Measurements from ENCODE around the gene PTPN3. TPM values are rescaled to one million over a fixed set of nuclear protein-coding genes. Genes with fewer than 3 reads are reported as not detected.

The PTPN3 gene
- total RNA-seq, 1 experiment from 2014 or later, result 25.0 TPM

DNA sequence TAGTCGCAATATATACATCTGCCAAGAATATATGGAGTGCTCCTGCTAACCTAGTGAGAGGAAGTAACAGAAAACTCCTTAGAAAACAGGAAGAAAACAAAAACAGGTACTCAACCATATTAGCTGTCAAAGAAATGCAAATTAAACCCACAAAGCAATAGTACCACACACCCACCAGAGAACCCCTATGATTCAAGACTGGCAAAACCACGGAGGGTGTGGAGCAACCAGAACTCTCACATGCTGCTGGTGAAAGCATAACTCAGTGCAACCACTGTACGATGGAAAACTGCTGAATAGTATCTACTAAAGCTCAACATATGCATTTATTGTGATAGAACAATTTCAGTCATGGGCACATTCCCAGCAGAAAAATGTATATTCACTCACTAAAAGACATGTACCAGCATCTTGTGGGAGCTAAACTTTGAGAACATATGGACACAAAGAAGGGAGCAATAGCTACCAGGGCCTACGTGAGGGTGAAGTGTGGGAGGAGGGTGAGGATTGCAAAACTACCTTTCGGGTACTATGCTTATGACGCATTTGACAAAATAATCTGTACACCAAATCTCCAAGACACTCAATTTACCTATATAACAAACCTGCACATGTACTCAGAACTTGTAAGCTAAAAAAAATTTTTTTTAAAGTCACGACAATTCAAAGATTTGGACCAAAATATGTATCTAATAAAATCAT, 34.0 kb downstream of the PTPN3 start:
- H3K27ac Mint-ChIP-seq (ENCODE audit: unreplicated experiment), result no peak overlapping the region
- CTCF ChIA-PET, result no interaction called here
- H3K4me1 Mint-ChIP-seq (ENCODE audit: low read depth, unreplicated experiment), result peaks cover 19% of the 10 kb centered on the region
- no TSS peak for BruUV-seq (replicated peaks)
- no peaks in the 10 kb centered on the region for H3K27me3 Mint-ChIP-seq (ENCODE audit: unreplicated experiment)
- no peak for DNase-seq
- TF ChIP-seq, protein P1, sequence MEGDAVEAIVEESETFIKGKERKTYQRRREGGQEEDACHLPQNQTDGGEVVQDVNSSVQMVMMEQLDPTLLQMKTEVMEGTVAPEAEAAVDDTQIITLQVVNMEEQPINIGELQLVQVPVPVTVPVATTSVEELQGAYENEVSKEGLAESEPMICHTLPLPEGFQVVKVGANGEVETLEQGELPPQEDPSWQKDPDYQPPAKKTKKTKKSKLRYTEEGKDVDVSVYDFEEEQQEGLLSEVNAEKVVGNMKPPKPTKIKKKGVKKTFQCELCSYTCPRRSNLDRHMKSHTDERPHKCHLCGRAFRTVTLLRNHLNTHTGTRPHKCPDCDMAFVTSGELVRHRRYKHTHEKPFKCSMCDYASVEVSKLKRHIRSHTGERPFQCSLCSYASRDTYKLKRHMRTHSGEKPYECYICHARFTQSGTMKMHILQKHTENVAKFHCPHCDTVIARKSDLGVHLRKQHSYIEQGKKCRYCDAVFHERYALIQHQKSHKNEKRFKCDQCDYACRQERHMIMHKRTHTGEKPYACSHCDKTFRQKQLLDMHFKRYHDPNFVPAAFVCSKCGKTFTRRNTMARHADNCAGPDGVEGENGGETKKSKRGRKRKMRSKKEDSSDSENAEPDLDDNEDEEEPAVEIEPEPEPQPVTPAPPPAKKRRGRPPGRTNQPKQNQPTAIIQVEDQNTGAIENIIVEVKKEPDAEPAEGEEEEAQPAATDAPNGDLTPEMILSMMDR (IDR thresholded peaks at IDR 0.05; ENCODE audit: unreplicated experiment), result no peak
- H3K9me3 Mint-ChIP-seq (ENCODE audit: low read depth, unreplicated experiment), result no peaks in the 10 kb centered on the region
- intact Hi-C loops (cut with micrococcal nuclease; ENCODE audit: unreplicated experiment), result no loop called here
- no peak overlapping the region for H3K4me3 Mint-ChIP-seq (ENCODE audit: low read depth, unreplicated experiment)
- peaks cover 34% of the 10 kb centered on the region for H3K36me3 Mint-ChIP-seq (ENCODE audit: insufficient read depth, unreplicated experiment)

- no TSS peak for BruUV-seq (replicated peaks)
- Mint-ChIP-seq H3K36me3 (ENCODE audit: insufficient read depth, unreplicated experiment) (peaks cover 48% of the 10 kb centered on the region), H3K4me1 (ENCODE audit: low read depth, unreplicated experiment) (peaks cover 2% of the 10 kb centered on the region), H3K27ac (ENCODE audit: unreplicated experiment) (no peak overlapping the region), H3K4me3 (ENCODE audit: low read depth, unreplicated experiment) (no peak overlapping the region), H3K27me3 (ENCODE audit: unreplicated experiment) (no peaks in the 10 kb centered on the region), H3K9me3 (ENCODE audit: low read depth, unreplicated experiment) (no peaks in the 10 kb centered on the region)
- no peak for DNase-seq
- TF ChIP-seq, protein P1 (IDR thresholded peaks at IDR 0.05; ENCODE audit: unreplicated experiment), result no peak
- CTCF ChIA-PET, result no interaction called here
- intact Hi-C loops (cut with micrococcal nuclease; ENCODE audit: unreplicated experiment), result no loop called here
Observed at GRCh38 chr9:109460576-109460975, 37.5 kb downstream of the PTPN3 start.

DNA sequence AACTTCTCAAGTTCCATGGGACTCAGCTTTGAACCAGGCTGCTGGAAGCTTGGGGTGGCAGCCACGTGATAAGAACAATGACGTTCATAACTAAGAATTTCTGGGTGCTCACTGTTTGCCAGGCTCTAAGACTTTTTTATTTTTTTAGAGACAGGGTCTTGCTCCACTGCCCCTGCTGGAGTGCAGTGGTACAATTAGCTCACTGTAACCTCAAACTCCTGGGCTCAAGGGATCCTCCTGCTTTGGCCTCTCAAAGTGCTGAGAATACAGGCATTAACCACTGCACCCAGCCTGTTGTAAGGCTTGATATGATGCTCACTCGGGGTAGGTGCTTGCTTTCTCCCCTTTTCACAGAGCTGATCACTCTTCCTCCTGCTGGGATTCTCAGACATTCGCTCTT, 38.7 kb downstream of the PTPN3 start:
- no peak for DNase-seq
- H3K27ac Mint-ChIP-seq (ENCODE audit: unreplicated experiment), result no peak overlapping the region
- peaks cover 8% of the 10 kb centered on the region for H3K4me1 Mint-ChIP-seq (ENCODE audit: low read depth, unreplicated experiment)
- H3K27me3 Mint-ChIP-seq (ENCODE audit: unreplicated experiment), result no peaks in the 10 kb centered on the region
- peaks cover 50% of the 10 kb centered on the region for H3K36me3 Mint-ChIP-seq (ENCODE audit: insufficient read depth, unreplicated experiment)
- no peak overlapping the region for H3K4me3 Mint-ChIP-seq (ENCODE audit: low read depth, unreplicated experiment)
- TF ChIP-seq, protein P1 (IDR thresholded peaks at IDR 0.05; ENCODE audit: unreplicated experiment), result no peak
- no peaks in the 10 kb centered on the region for H3K9me3 Mint-ChIP-seq (ENCODE audit: low read depth, unreplicated experiment)
- intact Hi-C loops (cut with micrococcal nuclease; ENCODE audit: unreplicated experiment), result no loop called here
- no TSS peak for BruUV-seq (replicated peaks)
- CTCF ChIA-PET, result no interaction called here

DNA sequence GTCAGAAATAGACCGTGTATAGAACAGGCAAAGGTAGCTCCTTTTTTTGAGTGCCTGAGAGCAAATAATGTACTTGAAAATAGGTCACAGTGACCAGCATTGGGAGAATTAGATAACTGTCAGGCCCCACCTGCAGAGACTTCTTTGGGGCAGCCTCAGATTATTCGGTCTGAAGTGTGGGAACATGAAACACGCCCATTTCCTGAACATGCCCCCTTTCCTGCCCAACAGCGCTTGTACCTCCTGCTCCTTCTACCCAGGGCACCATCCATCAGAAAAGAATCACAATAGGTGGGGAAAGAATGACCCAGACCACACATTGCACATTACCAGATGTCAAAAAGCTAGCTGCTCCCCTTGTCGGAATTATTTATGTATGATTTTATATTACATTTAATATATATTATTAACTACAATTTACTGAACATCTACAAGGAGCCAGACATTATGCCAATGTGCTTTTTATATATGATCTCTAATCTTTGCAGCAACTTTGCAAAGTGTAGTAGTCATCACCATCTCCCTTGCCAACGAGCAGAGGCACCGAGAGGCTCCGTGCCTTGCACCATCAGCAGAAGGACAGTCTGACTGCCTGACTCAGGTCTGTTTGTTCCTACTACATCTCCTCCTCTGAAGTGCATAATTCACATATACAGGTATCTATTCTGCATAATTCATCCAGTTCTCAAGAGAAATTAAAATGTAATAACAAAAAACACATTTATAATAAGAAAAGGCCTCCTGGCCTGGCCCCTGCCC, 39.5 kb downstream of the PTPN3 start:
- H3K27ac Mint-ChIP-seq (ENCODE audit: unreplicated experiment), result no peak overlapping the region
- TF ChIP-seq, protein P1 (IDR thresholded peaks at IDR 0.05; ENCODE audit: unreplicated experiment), result no peak
- peaks cover 46% of the 10 kb centered on the region for H3K36me3 Mint-ChIP-seq (ENCODE audit: insufficient read depth, unreplicated experiment)
- H3K4me3 Mint-ChIP-seq (ENCODE audit: low read depth, unreplicated experiment), result no peak overlapping the region
- CTCF ChIA-PET, result no interaction called here
- BruUV-seq (replicated peaks), result no TSS peak
- H3K27me3 Mint-ChIP-seq (ENCODE audit: unreplicated experiment), result no peaks in the 10 kb centered on the region
- H3K4me1 Mint-ChIP-seq (ENCODE audit: low read depth, unreplicated experiment), result peaks cover 16% of the 10 kb centered on the region
- DNase-seq, result no peak
- H3K9me3 Mint-ChIP-seq (ENCODE audit: low read depth, unreplicated experiment), result no peaks in the 10 kb centered on the region
- intact Hi-C loops (cut with micrococcal nuclease; ENCODE audit: unreplicated experiment), result no loop called here
